ENCODE data around the gene RGS14. TPM values are rescaled to one million over a fixed set of nuclear protein-coding genes. Genes with fewer than 3 reads are reported as not detected.
A peak's percentile ranks its signal among the peaks of the same experiment; 100 is the strongest.
"Not testable (repeated sequence)": the region's sequence is repeated elsewhere in the genome, so short reads cannot be mapped to it uniquely, and the experiment has no call there.

The RGS14 gene
- total and polyA plus RNA-seq, 2 experiments from 2014 or later, result 23.5 to 37.9 TPM

- DNase-seq (ENCODE audit: low spot score), result no peak
- Mint-ChIP-seq H3K36me3 (ENCODE audit: low read depth) (peaks cover 54% of the 10 kb centered on the region), H3K9me3 (no peaks in the 10 kb centered on the region), H3K27me3 (ENCODE audit: insufficient read depth, low read depth, poor library complexity) (peaks cover 11% of the 10 kb centered on the region), H3K4me1 (peaks cover 23% of the 10 kb centered on the region), H3K4me3 (no peak overlapping the region), H3K27ac (peak overlapping the region; percentile 43; the same call in 1 of the 2 replicates)
- peaks cover 10% of the 10 kb centered on the region for H4K20me1 ChIP-seq (replicated peaks; ENCODE audit: insufficient read depth)
- H3K4me2 ChIP-seq, result no peak overlapping the region
- H2AFZ ChIP-seq, result no peak overlapping the region
- H3K4me3 ChIP-seq, result no peak overlapping the region
- ATAC-seq, result no peak
- peaks cover under 1% of the 10 kb centered on the region; the same call in 1 of the 2 replicates for H3K36me3 ChIP-seq (ENCODE audit: insufficient read depth)
- no peaks in the 10 kb centered on the region for H3F3A ChIP-seq (replicated peaks; ENCODE audit: low read depth)
- no peak overlapping the region for H3K27ac ChIP-seq (ENCODE audit: low read depth)
- no peaks in the 10 kb centered on the region; the same call in 1 of the 2 replicates for H3K4me1 ChIP-seq (ENCODE audit: insufficient read depth)
- H3K27me3 ChIP-seq (ENCODE audit: insufficient read depth), result no peaks in the 10 kb centered on the region
- H3K79me2 ChIP-seq (replicated peaks; ENCODE audit: insufficient read depth), result peaks cover 44% of the 10 kb centered on the region
- no peaks in the 10 kb centered on the region for H3K9me2 ChIP-seq (ENCODE audit: insufficient read depth)
- TF ChIP-seq CREB1 (CRISPR knock-in tag; IDR thresholded peaks at IDR 0.05; ENCODE audit: low read depth) (no peak), ZNF462 (CRISPR knock-in tag; IDR thresholded peaks at IDR 0.05) (no peak), ZNF331 (CRISPR knock-in tag; IDR thresholded peaks at IDR 0.05; ENCODE audit: low read depth) (no peak), NANOG (IDR thresholded peaks at IDR 0.05; ENCODE audit: borderline replicate concordance) (no peak), POLR2AphosphoS5 (IDR thresholded peaks at IDR 0.05; ENCODE audit: low read depth) (no peak), STAT1 (IDR thresholded peaks at IDR 0.05; ENCODE audit: unreplicated experiment) (no peak), ETS1 (IDR thresholded peaks at IDR 0.05) (no peak), CTCF (conservative IDR thresholded peaks at IDR 0.05; ENCODE audit: low read depth in 2 of 2) (no peak), EZH2 (IDR thresholded peaks at IDR 0.05; ENCODE audit: low read depth, unreplicated experiment) (no peak), REST (IDR thresholded peaks at IDR 0.05; ENCODE audit: unreplicated experiment) (no peak)
Observed at GRCh38 chr5:177339107-177339638, 18.6 kb upstream of the RGS14 start.

- H3K27ac Mint-ChIP-seq; ATAC-seq; H3K27ac ChIP-seq (ENCODE audit: low read depth); H3K4me3 ChIP-seq; DNase-seq (ENCODE audit: low spot score); H3K4me1 Mint-ChIP-seq; H3F3A ChIP-seq (replicated peaks; ENCODE audit: low read depth); H3K4me3 Mint-ChIP-seq; H2AFZ ChIP-seq; H3K4me2 ChIP-seq; H3K9me3 Mint-ChIP-seq; H3K27me3 ChIP-seq (ENCODE audit: insufficient read depth); H3K9me2 ChIP-seq (ENCODE audit: insufficient read depth); H3K27me3 Mint-ChIP-seq (ENCODE audit: insufficient read depth, low read depth, poor library complexity); H3K36me3 ChIP-seq (ENCODE audit: insufficient read depth); H3K4me1 ChIP-seq (ENCODE audit: insufficient read depth): not testable (repeated sequence)
- H4K20me1 ChIP-seq (replicated peaks; ENCODE audit: insufficient read depth), result peaks cover 29% of the 10 kb centered on the region
- peaks cover 79% of the 10 kb centered on the region for H3K79me2 ChIP-seq (replicated peaks; ENCODE audit: insufficient read depth)
- peaks cover 34% of the 10 kb centered on the region for H3K36me3 Mint-ChIP-seq (ENCODE audit: low read depth)
Observed at GRCh38 chr5:177343000-177343399, 14.7 kb upstream of the RGS14 start.

Measured in GM23338 (cell line).